K562 (cell line): ENCODE data around the gene PNPLA7.

Source experiments
- CTCF ChIP-seq, 3 experiments: IDR thresholded peaks in 2 of 3; conservative IDR thresholded peaks in 1 of 3; 2 replicates each; pipeline ENCODE4 v1.5.1; 2011 to 2012; ENCODE audit warnings: low read length in 3 of 3, mild to moderate bottlenecking in 3 of 3, control low read depth in 2 of 3, improper control_type of control experiment in 1 of 3, inconsistent platforms in 1 of 3, low read depth in 1 of 3, mixed read lengths in 1 of 3, moderate library complexity in 1 of 3; ENCODE audit not compliant: insufficient read depth in 2 of 3
- CUX1 ChIP-seq: fragments of 200-800 bp; sonication (Bioruptor generic); IDR thresholded peaks from 2 replicates; pipeline ENCODE4 v1.6.1; 2016; ENCODE audit warnings: missing genetic modification characterization, missing compliant biosample characterization
- MEF2D ChIP-seq: conservative IDR thresholded peaks from 2 replicates; pipeline ENCODE4 v1.6.1; 2016; ENCODE audit warnings: low read depth, missing genetic modification characterization, missing compliant biosample characterization
- MXI1 ChIP-seq: IDR thresholded peaks from 2 replicates; pipeline ENCODE4 v1.6.1; 2011; ENCODE audit warnings: low read depth, mild to moderate bottlenecking, improper control_type of control experiment, low read length
- POLR2AphosphoS5 ChIP-seq: IDR thresholded peaks from 2 replicates; pipeline ENCODE4 v1.6.1; 2011; ENCODE audit warnings: mild to moderate bottlenecking, low read depth, low read length, moderate library complexity; ENCODE audit not compliant: control insufficient read depth, insufficient read depth
- RBM22 ChIP-seq: fragments of 200-400 bp; formaldehyde crosslinking; IDR thresholded peaks from 2 replicates; pipeline ENCODE4 v1.6.1; 2018; ENCODE audit warnings: low read length, low read depth; ENCODE audit not compliant: poor library complexity, severe bottlenecking
- RCOR1 ChIP-seq, 2 experiments: IDR thresholded peaks; 2 replicates each; pipeline ENCODE4 v1.6.1; 2012; ENCODE audit warnings: low read depth in 2 of 2, low read length in 2 of 2, borderline replicate concordance in 1 of 2, improper control_type of control experiment in 1 of 2
- SMARCC2 ChIP-seq: fragments of 450-650 bp; IDR thresholded peaks from 2 replicates; pipeline ENCODE4 v1.6.1; 2017; ENCODE audit warnings: antibody characterized with exemption, moderate library complexity, mild to moderate bottlenecking, low read depth
- ZBTB11 ChIP-seq, 3 experiments: fragments of 200-800 bp in 1 of 3; fragments of 250-450 bp in 1 of 3; fragments of 450-650 bp in 1 of 3; sonication (Bioruptor Pico) in 1 of 3; sonication (Bioruptor generic) in 1 of 3; formaldehyde crosslinking in 1 of 3; IDR thresholded peaks; 2 replicates each; pipeline versions ENCODE4 v1.6.1 to v1.8.0; 2016 to 2022; ENCODE audit warnings: mild to moderate bottlenecking in 2 of 3, missing genetic modification characterization in 2 of 3, missing compliant biosample characterization in 1 of 3, moderate library complexity in 1 of 3
- ZBTB8A ChIP-seq: fragments of 450-650 bp; IDR thresholded peaks from 2 replicates; pipeline ENCODE4 v1.6.1; 2018; ENCODE audit warnings: mild to moderate bottlenecking, moderate library complexity; ENCODE audit not compliant: partially characterized antibody
- ZBTB9 ChIP-seq: fragments of 450-650 bp; formaldehyde crosslinking; IDR thresholded peaks from 2 replicates; pipeline ENCODE4 v1.4.0; 2020; ENCODE audit warnings: mild to moderate bottlenecking, moderate library complexity
- ZC3H4 ChIP-seq: sonication (generic); formaldehyde crosslinking; IDR thresholded peaks from 2 replicates; pipeline ENCODE4 v1.9.0; 2021; ENCODE audit warnings: missing genetic modification reagents, borderline replicate concordance
- ZNF24 ChIP-seq: fragments of 450-650 bp; IDR thresholded peaks from 2 replicates; pipeline ENCODE4 v1.6.1; 2016
- ZNF830 ChIP-seq: fragments of 250-450 bp; sonication (Bioruptor Pico); IDR thresholded peaks from 2 replicates; pipeline ENCODE4 v1.5.0; 2021; ENCODE audit warnings: mild to moderate bottlenecking

GRCh38 chr9:137515338-137515724 lies 34.9 kb downstream of the PNPLA7 start:
- TF ChIP-seq RBM22 (no peak), CUX1 (CRISPR knock-in tag) (no peak), CTCF (IDR thresholded peaks at IDR 0.05 in 2 of 3, conservative IDR thresholded peaks at IDR 0.05 in 1 of 3; ENCODE audit: insufficient read depth in 2 of 3, low read depth in 1 of 3, low read length in 3 of 3) (no peak), SMARCC2 (no peak), MXI1 (no peak), POLR2AphosphoS5 (no peak), MEF2D (no peak), ZBTB9 (CRISPR knock-in tag) (no peak), ZNF830 (no peak), ZC3H4 (CRISPR knock-in tag) (no peak), RCOR1 (IDR thresholded peaks at IDR 0.05; ENCODE audit: borderline replicate concordance in 1 of 2, low read depth in 2 of 2, low read length in 2 of 2) (no peak), ZBTB11 (CRISPR knock-in tag; IDR thresholded peaks at IDR 0.05) (no peak), ZNF24 (no peak), ZBTB8A (no peak)
